Measurements from ENCODE around the gene ACTN1.

- no peak for TF ChIP-seq MEF2B (IDR thresholded peaks at IDR 0.05; ENCODE audit: partially characterized antibody, poor library complexity, severe bottlenecking)
- TF ChIP-seq POLR2A (IDR thresholded peaks at IDR 0.05; ENCODE audit: low read depth, low read length): no peak
- TF ChIP-seq CBFB (IDR thresholded peaks at IDR 0.05; ENCODE audit: low read depth): no peak
- TF ChIP-seq POLR2AphosphoS2 (IDR thresholded peaks at IDR 0.05; ENCODE audit: low read depth, low read length): no peak
- TF ChIP-seq ETV6 (conservative IDR thresholded peaks at IDR 0.05 in 1 of 2, IDR thresholded peaks at IDR 0.05 in 1 of 2; ENCODE audit: borderline replicate concordance in 1 of 2, low read depth in 1 of 2): no peak
- no peak for TF ChIP-seq JUND (IDR thresholded peaks at IDR 0.05; ENCODE audit: low read depth, low read length)
- no peak for TF ChIP-seq CTCF (IDR thresholded peaks at IDR 0.05 in 2 of 3, conservative IDR thresholded peaks at IDR 0.05 in 1 of 3; ENCODE audit: control insufficient read depth in 2 of 3, extremely low read depth in 1 of 3, insufficient read depth in 1 of 3, low read depth in 3 of 3, low read length in 3 of 3)
- TF ChIP-seq TCF7 (IDR thresholded peaks at IDR 0.05; ENCODE audit: borderline replicate concordance): no peak
- no peak for TF ChIP-seq POLR2AphosphoS5 (IDR thresholded peaks at IDR 0.05; ENCODE audit: low read length)
- no peak for TF ChIP-seq SREBF2 (IDR thresholded peaks at IDR 0.05; ENCODE audit: low read length)
- TF ChIP-seq EGR1 (IDR thresholded peaks at IDR 0.05; ENCODE audit: borderline replicate concordance in 1 of 2, low read depth in 2 of 2, low read length in 2 of 2): no peak
- TF ChIP-seq PAX8 (IDR thresholded peaks at IDR 0.05): no peak
These were observed 20.1 kb downstream of the ACTN1 start for GRCh38 chr14:68959035-68959434.

All from GM12878 (cell line).